Stimulated activated CD4-positive, alpha-beta T cell treated with anti-CD3 and anti-CD28 coated beads, Interleukin-4, amount 100 ng/mL, for 1 hour (primary cell): ENCODE measurements around the gene USP54.
"Not testable (repeated sequence)": the region's sequence is repeated elsewhere in the genome, so short reads cannot be mapped to it uniquely, and the experiment has no call there.

Experiments used
- DNase-seq: peaks from one replicate; pipeline ENCODE4 v3.0.0-alpha.2; 2020

USP54 gene

GRCh38 chr10:73590881-73591799 is at the start of gene USP54:
Gene USP54, minus strand, starts transcription at chr10:73591342. Its CDS starts 15,684 bp downstream, at chr10:73575658.
- no peak for DNase-seq

GRCh38 chr10:73639286-73639685 is 48.1 kb upstream of the USP54 start:
- DNase-seq, result no peak

GRCh38 chr10:73635781-73636180 is 44.6 kb upstream of the USP54 start:
- DNase-seq, result no peak

GRCh38 chr10:73634421-73634820 is 43.3 kb upstream of the USP54 start:
- no peak for DNase-seq

- no peak for DNase-seq
Measured at GRCh38 chr10:73629165-73629564, 38.0 kb upstream of the USP54 start.

GRCh38 chr10:73628405-73628804 is 37.3 kb upstream of the USP54 start:
- no peak for DNase-seq

- no peak for DNase-seq
Measured at GRCh38 chr10:73627300-73627699, 36.2 kb upstream of the USP54 start.

GRCh38 chr10:73625884-73626752 is 35.0 kb upstream of the USP54 start:
- peak; percentile 89 for DNase-seq

GRCh38 chr10:73625004-73625883 is 34.1 kb upstream of the USP54 start:
- DNase-seq, result peak; percentile 13

GRCh38 chr10:73623056-73623455 is 31.9 kb upstream of the USP54 start:
- DNase-seq, result no peak

GRCh38 chr10:73620974-73621373 is 29.8 kb upstream of the USP54 start:
- DNase-seq, result not testable (repeated sequence)

GRCh38 chr10:73617143-73617542 is 26.0 kb upstream of the USP54 start:
- DNase-seq, result not testable (repeated sequence)

- DNase-seq, result no peak
Measured at GRCh38 chr10:73614720-73615119, 23.6 kb upstream of the USP54 start.

GRCh38 chr10:73609116-73609515 is 18.0 kb upstream of the USP54 start:
- DNase-seq, result no peak

GRCh38 chr10:73601486-73601921 is 10.4 kb upstream of the USP54 start:
- DNase-seq, result no peak

GRCh38 chr10:73597346-73597745 is 6.2 kb upstream of the USP54 start:
- no peak for DNase-seq

GRCh38 chr10:73593812-73594211 is 2.7 kb upstream of the USP54 start:
- DNase-seq, result no peak

GRCh38 chr10:73593110-73593509 is 2.0 kb upstream of the USP54 start:
- no peak for DNase-seq

GRCh38 chr10:73591935-73592699 is 975 bp upstream of the USP54 start:
- no peak for DNase-seq

GRCh38 chr10:73589563-73590126 is 1.5 kb downstream of the USP54 start:
- DNase-seq, result no peak

GRCh38 chr10:73588656-73589055 is 2.5 kb downstream of the USP54 start:
- DNase-seq, result no peak
